Measurements from ENCODE around the gene TRIP4. TPM values are rescaled to one million over a fixed set of nuclear protein-coding genes. Genes with fewer than 3 reads are reported as not detected.

TRIP4 gene
- total RNA-seq, 1 experiment from 2014 or later, result 6.0 TPM

GRCh38 chr15:64455961-64456371 lies 68.3 kb downstream of the TRIP4 start:
- no peak for ATAC-seq
- ChIA-PET CTCF (no interaction called here), POLR2A (ENCODE audit: unreplicated experiment) (no interaction called here)
- Histone ChIP-seq H3K4me2 (ENCODE audit: low read length) (no peak overlapping the region), H3K9ac (ENCODE audit: low read length) (no peak overlapping the region), H3K4me3 (ENCODE audit: low read length) (no peak overlapping the region), H3K27ac (ENCODE audit: low read length) (no peak overlapping the region), H3K9me2 (replicated peaks; ENCODE audit: low read length) (no peaks in the 10 kb centered on the region), H3K79me2 (ENCODE audit: low read length) (no peaks in the 10 kb centered on the region), H3K27me3 (ENCODE audit: low read length) (no peaks in the 10 kb centered on the region), H3K4me1 (ENCODE audit: insufficient read depth, low read length) (0 out of 2 replicates have a peak, but pooled peaks cover 8% of the 10 kb centered on the region), H2AFZ (ENCODE audit: low read length) (no peak overlapping the region), H3F3A (ENCODE audit: low read length, unreplicated experiment) (no peaks in the 10 kb centered on the region), H4K20me1 (ENCODE audit: low read length) (no peaks in the 10 kb centered on the region), H3K36me3 (ENCODE audit: low read depth, low read length) (no peaks in the 10 kb centered on the region), H3K9me3 (ENCODE audit: low read length) (no peaks in the 10 kb centered on the region)
- DNase-seq, result no peak
- TF ChIP-seq EZH2phosphoT487 (IDR thresholded peaks at IDR 0.05; ENCODE audit: borderline replicate concordance, low read length) (no peak), CTCF (conservative IDR thresholded peaks at IDR 0.05; ENCODE audit: low read depth, low read length) (no peak), EZH2 (IDR thresholded peaks at IDR 0.05; ENCODE audit: low read length, unreplicated experiment) (no peak)
- BruUV-seq (replicated peaks), result no TSS peak
- intact Hi-C loops (cut with micrococcal nuclease), result no loop called here

GRCh38 chr15:64456634-64457108 lies 69.0 kb downstream of the TRIP4 start:
- DNase-seq (no peak), ATAC-seq (no peak)
- Histone ChIP-seq H3K27me3 (ENCODE audit: low read length) (no peaks in the 10 kb centered on the region), H3K4me3 (ENCODE audit: low read length) (no peak overlapping the region), H3K27ac (ENCODE audit: low read length) (no peak overlapping the region), H3F3A (ENCODE audit: low read length, unreplicated experiment) (no peaks in the 10 kb centered on the region), H3K9me2 (replicated peaks; ENCODE audit: low read length) (no peaks in the 10 kb centered on the region), H3K79me2 (ENCODE audit: low read length) (peaks cover 6% of the 10 kb centered on the region), H3K9me3 (ENCODE audit: low read length) (no peaks in the 10 kb centered on the region), H3K9ac (ENCODE audit: low read length) (no peak overlapping the region), H3K4me1 (ENCODE audit: insufficient read depth, low read length) (peaks cover 10% of the 10 kb centered on the region), H3K4me2 (ENCODE audit: low read length) (no peak overlapping the region), H2AFZ (ENCODE audit: low read length) (no peak overlapping the region), H3K36me3 (ENCODE audit: low read depth, low read length) (no peaks in the 10 kb centered on the region), H4K20me1 (ENCODE audit: low read length) (peaks cover under 1% of the 10 kb centered on the region; the same call in 1 of the 2 replicates)
- intact Hi-C loops (cut with micrococcal nuclease), result no loop called here
- BruUV-seq (replicated peaks), result no TSS peak
- ChIA-PET CTCF (no interaction called here), POLR2A (ENCODE audit: unreplicated experiment) (no interaction called here)
- TF ChIP-seq CTCF (conservative IDR thresholded peaks at IDR 0.05; ENCODE audit: low read depth, low read length), result no peak
- TF ChIP-seq EZH2 (IDR thresholded peaks at IDR 0.05; ENCODE audit: low read length, unreplicated experiment), result no peak
- TF ChIP-seq EZH2phosphoT487 (IDR thresholded peaks at IDR 0.05; ENCODE audit: borderline replicate concordance, low read length), result no peak

- Histone ChIP-seq H3K9me3 (ENCODE audit: low read length) (no peaks in the 10 kb centered on the region), H3K79me2 (ENCODE audit: low read length) (peaks cover 31% of the 10 kb centered on the region), H3K9me2 (replicated peaks; ENCODE audit: low read length) (no peaks in the 10 kb centered on the region), H3K36me3 (ENCODE audit: low read depth, low read length) (no peaks in the 10 kb centered on the region), H3K27ac (ENCODE audit: low read length) (no peak overlapping the region), H3K4me2 (ENCODE audit: low read length) (peak overlapping the region; percentile 92; the same call in 1 of the 2 replicates), H3F3A (ENCODE audit: low read length, unreplicated experiment) (no peaks in the 10 kb centered on the region), H3K4me3 (ENCODE audit: low read length) (0 out of 2 replicates have a peak overlapping the region, but pooled peaks have one; percentile 68), H2AFZ (ENCODE audit: low read length) (0 out of 2 replicates have a peak overlapping the region, but pooled peaks have one; percentile 98), H4K20me1 (ENCODE audit: low read length) (peaks cover 9% of the 10 kb centered on the region; the same call in 1 of the 2 replicates), H3K27me3 (ENCODE audit: low read length) (no peaks in the 10 kb centered on the region), H3K4me1 (ENCODE audit: insufficient read depth, low read length) (peaks cover 23% of the 10 kb centered on the region), H3K9ac (ENCODE audit: low read length) (no peak overlapping the region)
- CTCF ChIA-PET, result interaction anchor here (0.5 kb wide), 1 partner anchor 84 kb away, joined by 5 read pairs; no protein-coding TSS in a partner anchor
- POLR2A ChIA-PET (ENCODE audit: unreplicated experiment), result no interaction called here
- TF ChIP-seq CTCF (conservative IDR thresholded peaks at IDR 0.05; ENCODE audit: low read depth, low read length) (no peak), EZH2phosphoT487 (IDR thresholded peaks at IDR 0.05; ENCODE audit: borderline replicate concordance, low read length) (no peak), EZH2 (IDR thresholded peaks at IDR 0.05; ENCODE audit: low read length, unreplicated experiment) (no peak)
- no peak for DNase-seq
- BruUV-seq (replicated peaks), result no TSS peak
- intact Hi-C loops (cut with micrococcal nuclease), result no loop called here
- no peak for ATAC-seq
Measured at GRCh38 chr15:64459066-64459781, 71.6 kb downstream of the TRIP4 start.
